ENCODE measurements around the gene RAB5B. TPM values are rescaled to one million over a fixed set of nuclear protein-coding genes. Genes with fewer than 3 reads are reported as not detected.

RAB5B gene
- total RNA-seq, 1 experiment from 2014 or later: 55.0 TPM

- no peak for TF ChIP-seq RELA (CRISPR knock-in tag; IDR thresholded peaks at IDR 0.05; ENCODE audit: borderline replicate concordance)
- no peak for TF ChIP-seq NR1H2 (CRISPR knock-in tag; IDR thresholded peaks at IDR 0.05)
- no peak for TF ChIP-seq NR3C1 (CRISPR knock-in tag; conservative IDR thresholded peaks at IDR 0.05; ENCODE audit: low read depth)
- no peak for TF ChIP-seq ZNF423 (CRISPR knock-in tag; IDR thresholded peaks at IDR 0.05)
- no peak for TF ChIP-seq GRHL2 (CRISPR knock-in tag; IDR thresholded peaks at IDR 0.05; ENCODE audit: insufficient replicate concordance, severe bottlenecking)
- no peak for TF ChIP-seq RORB (CRISPR knock-in tag; IDR thresholded peaks at IDR 0.05)
- TF ChIP-seq NR2C2 (CRISPR knock-in tag; IDR thresholded peaks at IDR 0.05): no peak
- TF ChIP-seq, protein P1, sequence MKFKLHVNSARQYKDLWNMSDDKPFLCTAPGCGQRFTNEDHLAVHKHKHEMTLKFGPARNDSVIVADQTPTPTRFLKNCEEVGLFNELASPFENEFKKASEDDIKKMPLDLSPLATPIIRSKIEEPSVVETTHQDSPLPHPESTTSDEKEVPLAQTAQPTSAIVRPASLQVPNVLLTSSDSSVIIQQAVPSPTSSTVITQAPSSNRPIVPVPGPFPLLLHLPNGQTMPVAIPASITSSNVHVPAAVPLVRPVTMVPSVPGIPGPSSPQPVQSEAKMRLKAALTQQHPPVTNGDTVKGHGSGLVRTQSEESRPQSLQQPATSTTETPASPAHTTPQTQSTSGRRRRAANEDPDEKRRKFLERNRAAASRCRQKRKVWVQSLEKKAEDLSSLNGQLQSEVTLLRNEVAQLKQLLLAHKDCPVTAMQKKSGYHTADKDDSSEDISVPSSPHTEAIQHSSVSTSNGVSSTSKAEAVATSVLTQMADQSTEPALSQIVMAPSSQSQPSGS (CRISPR knock-in tag; IDR thresholded peaks at IDR 0.05; ENCODE audit: borderline replicate concordance, low read depth): no peak
- no peak for TF ChIP-seq USF1 (CRISPR knock-in tag; IDR thresholded peaks at IDR 0.05)
- no peak for TF ChIP-seq EMX1 (CRISPR knock-in tag; IDR thresholded peaks at IDR 0.05)
- no peak for TF ChIP-seq SMAD4 (CRISPR knock-in tag; IDR thresholded peaks at IDR 0.05)
- no peak for TF ChIP-seq HMGXB4 (CRISPR knock-in tag; IDR thresholded peaks at IDR 0.05)
- TF ChIP-seq NFYB (CRISPR knock-in tag; conservative IDR thresholded peaks at IDR 0.05; ENCODE audit: low read depth): no peak
- TF ChIP-seq ETV6 (CRISPR knock-in tag; IDR thresholded peaks at IDR 0.05): no peak
- no peaks in the 10 kb centered on the region for H3K9me3 Mint-ChIP-seq
- peaks cover 53% of the 10 kb centered on the region for H3K27me3 Mint-ChIP-seq (ENCODE audit: low read depth)
- CTCF ChIA-PET: interaction anchor here (0.5 to 4.9 kb wide), 14 partner anchors 8 to 1335 kb away, joined by 3 to 40 read pairs (median 4); partner anchors contain the start of genes DNAJC14, ORMDL2, RAB5B and SARNP
- H3K27ac Mint-ChIP-seq: peak overlapping the region; percentile 90
- H3K36me3 Mint-ChIP-seq: peaks cover 4% of the 10 kb centered on the region; the same call in 1 of the 2 replicates
- POLR2A ChIA-PET: interaction anchor here (1.1 to 1.5 kb wide), 3 partner anchors 42 to 102 kb away, joined by 3 to 5 read pairs (median 4); partner anchors contain the start of genes DNAJC14 and RAB5B
- no peak for ATAC-seq
- DNase-seq (ENCODE audit: low spot score): no peak
- H3K4me3 Mint-ChIP-seq: peak overlapping the region; percentile 85
- H3K4me1 Mint-ChIP-seq: peaks cover 35% of the 10 kb centered on the region
Observed at GRCh38 chr12:55931317-55931779, 42.5 kb upstream of the RAB5B start.

DNA sequence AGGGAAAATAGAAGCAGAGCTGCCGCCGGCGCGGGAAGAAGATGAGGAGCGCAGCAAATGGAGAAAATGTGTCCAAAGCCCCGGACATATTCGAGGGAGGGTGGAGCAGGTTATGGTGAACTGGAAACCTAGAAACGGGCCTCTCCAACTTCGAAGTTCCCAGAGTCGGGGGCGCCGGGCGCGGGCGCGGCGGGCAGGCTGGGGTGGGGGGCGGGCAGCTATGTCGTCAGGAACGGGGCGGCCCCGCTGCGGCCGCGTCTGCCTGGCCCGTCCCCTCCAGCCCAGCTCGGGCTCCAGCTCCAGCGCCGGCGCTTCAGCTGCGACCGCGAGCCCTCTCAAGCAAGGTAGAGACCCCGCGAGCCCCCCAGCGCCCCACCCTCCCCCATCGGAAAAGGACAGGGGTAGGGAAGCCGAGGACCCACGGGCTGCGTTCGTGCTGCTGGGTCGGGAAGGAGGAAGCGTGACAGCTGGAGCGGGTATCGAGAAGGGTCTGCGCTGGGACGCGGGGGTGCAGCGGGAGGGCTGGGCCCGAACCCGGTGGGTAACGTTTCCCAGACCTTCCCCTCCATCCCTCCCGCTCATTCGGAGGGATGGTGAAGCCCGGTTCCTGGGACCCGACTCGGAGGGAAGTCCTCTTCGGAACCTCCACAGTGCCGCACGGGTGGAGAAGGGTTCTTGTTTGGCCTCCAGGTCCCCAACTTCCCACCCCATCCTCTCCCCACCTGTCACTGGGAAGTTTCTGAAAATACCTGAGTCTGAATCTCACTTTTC is 41.9 kb upstream of the RAB5B start:
- ChIA-PET CTCF (interaction anchor here (0.5 to 4.9 kb wide), 13 partner anchors 8 to 1336 kb away, joined by 3 to 40 read pairs (median 4); partner anchors contain the start of genes DNAJC14, ORMDL2, RAB5B and SARNP), POLR2A (interaction anchor here (1.1 to 1.5 kb wide), 3 partner anchors 42 to 102 kb away, joined by 3 to 5 read pairs (median 4); partner anchors contain the start of genes DNAJC14 and RAB5B)
- peak; percentile 8 for ATAC-seq
- Mint-ChIP-seq H3K4me1 (peaks cover 35% of the 10 kb centered on the region), H3K27me3 (ENCODE audit: low read depth) (peaks cover 58% of the 10 kb centered on the region), H3K36me3 (peaks cover 4% of the 10 kb centered on the region; the same call in 1 of the 2 replicates), H3K27ac (peak overlapping the region; percentile 90), H3K9me3 (no peaks in the 10 kb centered on the region), H3K4me3 (peak overlapping the region; percentile 85)
- no peak for TF ChIP-seq FOXP1 (CRISPR knock-in tag; IDR thresholded peaks at IDR 0.05; ENCODE audit: borderline replicate concordance)
- 0 out of 2 replicates have a peak, but pooled peaks have one; percentile 24 for TF ChIP-seq CREM (CRISPR knock-in tag; IDR thresholded peaks at IDR 0.05)
- peak; percentile 65 for DNase-seq (ENCODE audit: low spot score)

DNA sequence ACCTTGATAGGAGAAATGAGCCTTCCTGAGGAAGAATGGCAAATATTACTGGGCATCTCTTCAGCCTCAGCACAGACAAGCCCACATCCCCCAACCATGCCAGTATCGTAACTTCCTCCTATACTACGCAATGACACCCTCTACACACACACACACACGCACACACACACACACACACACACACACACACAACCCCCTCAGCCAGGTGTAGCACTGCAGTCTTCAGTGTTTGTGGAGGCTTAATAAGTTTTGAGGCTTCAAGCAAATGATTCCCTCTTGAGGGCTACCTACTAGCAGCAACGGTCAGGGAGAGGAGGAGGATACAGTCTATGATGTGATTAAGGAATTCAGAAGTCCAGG is 41.3 kb upstream of the RAB5B start:
- H3K27ac Mint-ChIP-seq: no peak overlapping the region
- H3K9me3 Mint-ChIP-seq: no peaks in the 10 kb centered on the region
- CTCF ChIA-PET: interaction anchor here (1.3 to 4.9 kb wide), 3 partner anchors 7 to 195 kb away, joined by 4 to 40 read pairs (median 30); no protein-coding TSS in a partner anchor
- DNase-seq (ENCODE audit: low spot score): no peak
- ATAC-seq: no peak
- no peaks in the 10 kb centered on the region for H3K36me3 Mint-ChIP-seq
- H3K27me3 Mint-ChIP-seq (ENCODE audit: low read depth): peaks cover 59% of the 10 kb centered on the region
- H3K4me3 Mint-ChIP-seq: peak overlapping the region; percentile 85
- peaks cover 35% of the 10 kb centered on the region for H3K4me1 Mint-ChIP-seq
- POLR2A ChIA-PET: interaction anchor here (1.5 kb wide), 1 partner anchor 41 kb away, joined by 4 read pairs; the partner anchor contains the start of gene RAB5B
- TF ChIP-seq ELF4 (CRISPR knock-in tag; IDR thresholded peaks at IDR 0.05; ENCODE audit: low read depth) (no peak), ZNF317 (CRISPR knock-in tag; IDR thresholded peaks at IDR 0.05; ENCODE audit: borderline replicate concordance, low read depth) (no peak), IRF2 (CRISPR knock-in tag; IDR thresholded peaks at IDR 0.05; ENCODE audit: borderline replicate concordance, low read depth) (no peak), NFATC4 (CRISPR knock-in tag; IDR thresholded peaks at IDR 0.05) (no peak), AR (CRISPR knock-in tag; IDR thresholded peaks at IDR 0.05) (no peak), ZNF121 (CRISPR knock-in tag; IDR thresholded peaks at IDR 0.05) (no peak), SP1 (CRISPR knock-in tag; conservative IDR thresholded peaks at IDR 0.05) (no peak)
- TF ChIP-seq, protein P2, sequence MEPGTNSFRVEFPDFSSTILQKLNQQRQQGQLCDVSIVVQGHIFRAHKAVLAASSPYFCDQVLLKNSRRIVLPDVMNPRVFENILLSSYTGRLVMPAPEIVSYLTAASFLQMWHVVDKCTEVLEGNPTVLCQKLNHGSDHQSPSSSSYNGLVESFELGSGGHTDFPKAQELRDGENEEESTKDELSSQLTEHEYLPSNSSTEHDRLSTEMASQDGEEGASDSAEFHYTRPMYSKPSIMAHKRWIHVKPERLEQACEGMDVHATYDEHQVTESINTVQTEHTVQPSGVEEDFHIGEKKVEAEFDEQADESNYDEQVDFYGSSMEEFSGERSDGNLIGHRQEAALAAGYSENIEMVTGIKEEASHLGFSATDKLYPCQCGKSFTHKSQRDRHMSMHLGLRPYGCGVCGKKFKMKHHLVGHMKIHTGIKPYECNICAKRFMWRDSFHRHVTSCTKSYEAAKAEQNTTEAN (CRISPR knock-in tag; IDR thresholded peaks at IDR 0.05): no peak

Measured in WTC11 (cell line).